A549 (cell line): ENCODE data around the gene C4orf17. TPM values are rescaled to one million over a fixed set of nuclear protein-coding genes. Genes with fewer than 3 reads are reported as not detected.

Experiments used
- ATAC-seq, 2 experiments: fragments of 200-7000 bp in 1 of 2; fragments of >200 bp in 1 of 2; cut with Nextera tagmentation in 1 of 2; cut with Tn5 transposase in 1 of 2; 3 replicates each; pipeline versions ENCODE4 v1.8.0 to v1.9.1; 2018 to 2020; ENCODE audit warnings: mild to moderate bottlenecking in 1 of 2, moderate library complexity in 1 of 2
- CTCF ChIA-PET: fragments of 300-600 bp; sonication (Branson Sonifier 250); formaldehyde crosslinking; extraction: SDS; loops from one replicate; lab custom pipeline; 2021; ENCODE audit warnings: antibody characterized with exemption, inconsistent platforms; lab: Yijun Ruan, JAX
- POLR2A ChIA-PET: fragments of 350-600 bp; formaldehyde crosslinking; extraction: SDS; loops from one replicate; lab custom pipeline; 2021; ENCODE audit warnings: antibody characterized with exemption, inconsistent platforms; lab: Yijun Ruan, JAX
- DNase-seq, 2 experiments: peaks; one replicate each; pipeline versions ENCODE4 v3.0.0 to v3.0.0-alpha.2; 2011 to 2016; ENCODE audit warnings: low read depth in 1 of 2, low spot score in 1 of 2
- FAIRE-seq: peaks from 2 replicates; lab custom pipeline; 2011; peaks lifted over from hg19 to GRCh38; lab: Jason Lieb, UNC
- H3K27ac ChIP-seq, 2 experiments: fragments of >200 bp; sonication (Bioruptor Twin); formaldehyde crosslinking; 3 replicates each; pipeline ENCODE4 v1.5.1; 2016 to 2017
- H3K4me1 ChIP-seq: fragments of >200 bp; sonication (Bioruptor Twin); formaldehyde crosslinking; 3 replicates; pipeline ENCODE4 v1.6.1; 2016
- H3K4me2 ChIP-seq: fragments of >200 bp; sonication (Bioruptor Twin); formaldehyde crosslinking; 3 replicates; pipeline ENCODE4 v1.6.1; 2016
- H3K4me3 ChIP-seq: fragments of >200 bp; sonication (Bioruptor Twin); formaldehyde crosslinking; 3 replicates; pipeline ENCODE4 v1.5.1; 2016
- H3K9me3 ChIP-seq: fragments of >200 bp; sonication (Bioruptor Twin); formaldehyde crosslinking; 3 replicates; pipeline ENCODE4 v1.6.1; 2016
- CBX2 ChIP-seq: fragments of 200-600 bp; sonication (generic); IDR thresholded peaks from 2 replicates; pipeline ENCODE4 v1.6.1; 2016; ENCODE audit warnings: low read depth, mild to moderate bottlenecking, borderline replicate concordance
- CHD4 ChIP-seq: fragments of 200-600 bp; sonication (generic); IDR thresholded peaks from 2 replicates; pipeline ENCODE4 v1.6.1; 2016; ENCODE audit warnings: antibody characterized with exemption, mild to moderate bottlenecking, borderline replicate concordance
- EHMT2 ChIP-seq: fragments of 200-600 bp; sonication (generic); IDR thresholded peaks from 2 replicates; pipeline ENCODE4 v1.6.1; 2016; ENCODE audit warnings: antibody characterized with exemption, low read depth, mild to moderate bottlenecking, moderate library complexity
- ELK1 ChIP-seq: fragments of 150-350 bp; IDR thresholded peaks from 2 replicates; pipeline ENCODE4 v1.6.1; 2014; ENCODE audit warnings: low read depth, mild to moderate bottlenecking, low read length
- EP300 ChIP-seq, 2 experiments: fragments of >200 bp; sonication (Bioruptor Twin); formaldehyde crosslinking; IDR thresholded peaks; 2 replicates in 1 of 2; 3 replicates in 1 of 2; pipeline ENCODE4 v1.6.1; 2016 to 2017
- ESRRA ChIP-seq: fragments of 150-350 bp; IDR thresholded peaks from 2 replicates; pipeline ENCODE4 v1.6.1; 2014; ENCODE audit warnings: mild to moderate bottlenecking, low read length, borderline replicate concordance
- FOSB ChIP-seq: fragments of 250-450 bp; sonication (Bioruptor Pico); IDR thresholded peaks from 2 replicates; pipeline ENCODE4 v1.5.0; 2020; ENCODE audit warnings: mild to moderate bottlenecking, moderate library complexity
- FOSL2 ChIP-seq, 2 experiments: fragments of 450-650 bp in 1 of 2; fragments of >200 bp in 1 of 2; sonication (Bioruptor Twin) in 1 of 2; formaldehyde crosslinking; IDR thresholded peaks; 2 replicates each; pipeline versions ENCODE4 v1.5.0 to v1.6.1; 2016 to 2020; ENCODE audit warnings: mild to moderate bottlenecking in 1 of 2, moderate library complexity in 1 of 2
- FOXS1 ChIP-seq: fragments of 250-450 bp; sonication (Bioruptor Pico); IDR thresholded peaks from 2 replicates; pipeline ENCODE4 v1.5.0; 2020; ENCODE audit warnings: mild to moderate bottlenecking, moderate library complexity
- GATA3 ChIP-seq: IDR thresholded peaks from 2 replicates; pipeline ENCODE4 v1.6.1; 2012; ENCODE audit warnings: borderline replicate concordance
- HDAC2 ChIP-seq: fragments of 200-600 bp; sonication (generic); IDR thresholded peaks from 2 replicates; pipeline ENCODE4 v1.6.1; 2016
- HEYL ChIP-seq: fragments of 250-450 bp; sonication (Bioruptor Pico); IDR thresholded peaks from 2 replicates; pipeline ENCODE4 v1.8.0; 2021; ENCODE audit warnings: mild to moderate bottlenecking, moderate library complexity
- JUNB ChIP-seq: fragments of >200 bp; sonication (Bioruptor Twin); formaldehyde crosslinking; IDR thresholded peaks from 2 replicates; pipeline ENCODE4 v1.6.1; 2016
- KDM5A ChIP-seq: fragments of 200-600 bp; sonication (generic); IDR thresholded peaks from 2 replicates; pipeline ENCODE4 v1.6.1; 2016; ENCODE audit warnings: antibody characterized with exemption, mild to moderate bottlenecking
- MAFK ChIP-seq: fragments of 450-650 bp; IDR thresholded peaks from 2 replicates; pipeline ENCODE4 v1.6.1; 2014; ENCODE audit not compliant: partially characterized antibody
- MAX ChIP-seq: IDR thresholded peaks from 2 replicates; pipeline ENCODE4 v1.6.1; 2012
- MAZ ChIP-seq: fragments of 150-350 bp; IDR thresholded peaks from 2 replicates; pipeline ENCODE4 v1.6.1; 2014; ENCODE audit warnings: antibody characterized with exemption, low read depth, low read length, borderline replicate concordance
- POLR2A ChIP-seq: IDR thresholded peaks from 2 replicates; pipeline ENCODE4 v1.6.1; 2012; ENCODE audit warnings: mild to moderate bottlenecking, low read length
- POLR2AphosphoS2 ChIP-seq: conservative IDR thresholded peaks from 2 replicates; pipeline ENCODE4 v1.6.1; 2012; ENCODE audit warnings: low read length, improper control_type of control experiment, inconsistent platforms
- RAD21 ChIP-seq, 2 experiments: fragments of >200 bp in 1 of 2; sonication (Bioruptor Twin) in 1 of 2; formaldehyde crosslinking in 1 of 2; IDR thresholded peaks in 1 of 2; conservative IDR thresholded peaks in 1 of 2; 2 replicates in 1 of 2; 3 replicates in 1 of 2; pipeline ENCODE4 v1.6.1; 2012 to 2018; ENCODE audit warnings: inconsistent platforms in 1 of 2
- RARB ChIP-seq: fragments of 250-450 bp; sonication (Bioruptor Pico); IDR thresholded peaks from 2 replicates; pipeline ENCODE4 v1.8.0; 2021; ENCODE audit warnings: mild to moderate bottlenecking, moderate library complexity
- RCOR1 ChIP-seq: fragments of 150-350 bp; IDR thresholded peaks from 2 replicates; pipeline ENCODE4 v1.6.1; 2014; ENCODE audit warnings: antibody characterized with exemption, low read length, low read depth
- RFX5 ChIP-seq: fragments of 450-650 bp; IDR thresholded peaks from 2 replicates; pipeline ENCODE4 v1.7.1; 2014; ENCODE audit warnings: antibody characterized with exemption, mild to moderate bottlenecking, moderate library complexity
- USF2 ChIP-seq: fragments of 450-650 bp; IDR thresholded peaks from 2 replicates; pipeline ENCODE4 v1.6.1; 2014; ENCODE audit warnings: antibody characterized with exemption
- ZFP36 ChIP-seq: fragments of 450-650 bp; IDR thresholded peaks from 2 replicates; pipeline ENCODE4 v1.6.1; 2014; ENCODE audit warnings: borderline replicate concordance; ENCODE audit not compliant: partially characterized antibody
- ZNF302 ChIP-seq: fragments of 250-450 bp; sonication (Bioruptor Pico); IDR thresholded peaks from 2 replicates; pipeline ENCODE4 v1.9.0; 2021; ENCODE audit warnings: inconsistent platforms, mild to moderate bottlenecking, moderate library complexity
- ZSCAN20 ChIP-seq: fragments of 250-450 bp; sonication (Bioruptor Pico); IDR thresholded peaks from 2 replicates; pipeline ENCODE4 v1.8.0; 2022; ENCODE audit warnings: mild to moderate bottlenecking, moderate library complexity
- WGBS: methylation state at CpG from one replicate; pipeline ENCODE4 v1.1.6; 2017; ENCODE audit errors: missing lambda C conversion rate; 5-methylcytosine and 5-hydroxymethylcytosine counted together
- polyA plus RNA-seq, 4 experiments: library from polyadenylated mRNA; depleted of rRNA in 3 of 4; stranded (reverse); fragments of >200 nt; fragmentation: RNase III in 1 of 4; extraction: RNeasy Plus Mini Kit Qiagen cat#74134 plus additional on column Dnase treatment in 1 of 4; gene quantifications; 2 replicates in 3 of 4; 3 replicates in 1 of 4; pipeline ENCODE4 v1.2.3, GENCODE V29; 2011 to 2017

C4orf17 gene
- polyA plus RNA-seq, 2 of the 4 experiments (the other 2 are of a cell fraction): not detected

GRCh38 chr4:99585516-99585915 lies 74.7 kb downstream of the C4orf17 start:
- no peak overlapping the region for H3K4me2 ChIP-seq
- ATAC-seq (no peak), DNase-seq (no peak), FAIRE-seq (no peak)
- H3K4me1 ChIP-seq: no peaks in the 10 kb centered on the region
- no peak for TF ChIP-seq JUNB
- TF ChIP-seq POLR2A: no peak
- no peak for TF ChIP-seq CHD4
- no peak for TF ChIP-seq CBX2
- no peak for TF ChIP-seq HEYL
- TF ChIP-seq ZNF302 (CRISPR knock-in tag): no peak
- TF ChIP-seq MAX: no peak
- TF ChIP-seq MAZ: no peak
- no peak for TF ChIP-seq USF2
- no peak for TF ChIP-seq ZSCAN20 (CRISPR knock-in tag)
- no peak for TF ChIP-seq POLR2AphosphoS2
- TF ChIP-seq MAFK: no peak
- no peak for TF ChIP-seq RAD21 (conservative IDR thresholded peaks at IDR 0.05 in 1 of 2, IDR thresholded peaks at IDR 0.05 in 1 of 2)
- TF ChIP-seq ZFP36: no peak
- POLR2A ChIA-PET: no interaction called here
- no peaks in the 10 kb centered on the region for H3K9me3 ChIP-seq
- no peak overlapping the region for H3K4me3 ChIP-seq
- no peak overlapping the region for H3K27ac ChIP-seq
- WGBS: 70% methylated on average over 1 of the region's 1 CpG
- CTCF ChIA-PET: no interaction called here

GRCh38 chr4:99586322-99586721 lies 75.5 kb downstream of the C4orf17 start:
- POLR2A ChIA-PET: no interaction called here
- no peak overlapping the region for H3K4me3 ChIP-seq
- TF ChIP-seq POLR2A (no peak), ESRRA (no peak), USF2 (no peak)
- TF ChIP-seq, all 56 proteins: peak for 0
- H3K4me2 ChIP-seq: no peak overlapping the region
- H3K27ac ChIP-seq: no peak overlapping the region
- CTCF ChIA-PET: no interaction called here
- 17% methylated on average over 2 of the region's 2 CpGs for WGBS
- ATAC-seq (no peak), FAIRE-seq (no peak), DNase-seq (no peak)
- H3K9me3 ChIP-seq: no peaks in the 10 kb centered on the region
- H3K4me1 ChIP-seq: no peaks in the 10 kb centered on the region

GRCh38 chr4:99586797-99587196 lies 76.0 kb downstream of the C4orf17 start:
- no peak for ATAC-seq
- POLR2A ChIA-PET: no interaction called here

More at GRCh38 chr4:99586797-99587196, 76.0 kb downstream of the C4orf17 start:
- CTCF ChIA-PET: interaction anchor here (1.9 kb wide), 1 partner anchor 222 kb away, joined by 8 read pairs; no protein-coding TSS in a partner anchor
- 8% methylated on average over 1 of the region's 1 CpG for WGBS
- Histone ChIP-seq H3K27ac (no peak overlapping the region), H3K4me2 (no peak overlapping the region), H3K9me3 (no peaks in the 10 kb centered on the region), H3K4me1 (no peaks in the 10 kb centered on the region), H3K4me3 (no peak overlapping the region)
- TF ChIP-seq KDM5A (no peak), GATA3 (no peak), JUNB (no peak), FOSB (CRISPR knock-in tag) (no peak), MAX (no peak), HDAC2 (no peak), EHMT2 (no peak), POLR2A (no peak), ZNF302 (CRISPR knock-in tag) (no peak), RCOR1 (no peak), RFX5 (no peak), EP300 (IDR thresholded peaks at IDR 0.05) (no peak), RARB (CRISPR knock-in tag) (no peak), FOSL2 (IDR thresholded peaks at IDR 0.05) (no peak), FOSL2 (CRISPR knock-in tag; IDR thresholded peaks at IDR 0.05) (no peak), HEYL (no peak), FOXS1 (CRISPR knock-in tag) (no peak), ELK1 (no peak)
- DNase-seq (no peak), FAIRE-seq (no peak)
